SK-N-MC (cell line): ENCODE results near the gene SH3RF3.

ENCODE experiments used
- DNase-seq: peaks from one replicate; pipeline ENCODE4 v3.0.0-alpha.2; 2011; ENCODE audit warnings: low read depth, low spot score
- H3K27ac ChIP-seq: fragments of 200-600 bp; sonication (generic); 2 replicates; pipeline ENCODE4 v1.5.1; 2016; ENCODE audit warnings: mixed run types
- H3K36me3 ChIP-seq: fragments of 200-600 bp; sonication (generic); 2 replicates; pipeline ENCODE4 v1.6.1; 2017; ENCODE audit warnings: antibody characterized with exemption, low read length, mixed read lengths; ENCODE audit not compliant: insufficient read depth
- H3K4me3 ChIP-seq: fragments of 200-600 bp; sonication (generic); 2 replicates; pipeline ENCODE4 v1.5.1; 2016
- H3K9ac ChIP-seq: fragments of 200-600 bp; sonication (generic); 2 replicates; pipeline ENCODE4 v1.8.0; 2017; ENCODE audit warnings: mixed run types, mixed read lengths; ENCODE audit not compliant: insufficient read length
- H3K9me3 ChIP-seq: fragments of 200-600 bp; sonication (generic); 2 replicates; pipeline ENCODE4 v1.6.1; 2017; ENCODE audit warnings: low read depth, mild to moderate bottlenecking, antibody characterized with exemption, low read length, moderate library complexity, mixed read lengths
- EZH2 ChIP-seq: fragments of 200-600 bp; sonication (generic); IDR thresholded peaks from one replicate; pipeline ENCODE4 v1.6.1; 2017; ENCODE audit warnings: antibody characterized with exemption
- FOXP2 ChIP-seq: optimal IDR thresholded peaks from 2 replicates; pipeline ENCODE3; 2011; ENCODE audit warnings: mild to moderate bottlenecking, moderate library complexity; ENCODE audit not compliant: insufficient read depth; ENCODE audit errors: extremely low read length, control extremely low read depth
- POLR2AphosphoS5 ChIP-seq: IDR thresholded peaks from 2 replicates; pipeline ENCODE4 v1.6.1; 2012; ENCODE audit warnings: mild to moderate bottlenecking, low read depth, low read length, borderline replicate concordance

Gene SH3RF3

GRCh38 chr2:109243526-109244303 lies 114.7 kb downstream of the SH3RF3 start:
- no peak overlapping the region for H3K4me3 ChIP-seq
- H3K36me3 ChIP-seq = no peaks in the 10 kb centered on the region
- no peak for TF ChIP-seq FOXP2
- no peak for TF ChIP-seq POLR2AphosphoS5
- no peak for TF ChIP-seq EZH2
- no peak overlapping the region for H3K27ac ChIP-seq
- no peak overlapping the region for H3K9ac ChIP-seq
- no peaks in the 10 kb centered on the region for H3K9me3 ChIP-seq
- no peak for DNase-seq

- TF ChIP-seq POLR2AphosphoS5 = no peak
- no peak for TF ChIP-seq EZH2
- no peak for TF ChIP-seq FOXP2
These were observed 115.2 kb downstream of the SH3RF3 start for GRCh38 chr2:109244304-109244582.

GRCh38 chr2:109244750-109245382 lies 115.9 kb downstream of the SH3RF3 start:
- H3K4me3 ChIP-seq = no peak overlapping the region
- H3K27ac ChIP-seq = no peak overlapping the region
- TF ChIP-seq EZH2 (no peak), POLR2AphosphoS5 (no peak), FOXP2 (no peak)
- DNase-seq = no peak
- no peaks in the 10 kb centered on the region for H3K9me3 ChIP-seq
- no peaks in the 10 kb centered on the region for H3K36me3 ChIP-seq
- H3K9ac ChIP-seq = no peak overlapping the region

More at GRCh38 chr2:109244304-109244582, 115.2 kb downstream of the SH3RF3 start:
- DNase-seq = no peak
- H3K4me3 ChIP-seq = no peak overlapping the region
- H3K36me3 ChIP-seq = no peaks in the 10 kb centered on the region
- H3K9me3 ChIP-seq = no peaks in the 10 kb centered on the region
- H3K27ac ChIP-seq = no peak overlapping the region
- H3K9ac ChIP-seq = no peak overlapping the region

GRCh38 chr2:109246176-109246575 lies 117.2 kb downstream of the SH3RF3 start:
- H3K27ac ChIP-seq = no peak overlapping the region
- no peaks in the 10 kb centered on the region for H3K9me3 ChIP-seq

DNA sequence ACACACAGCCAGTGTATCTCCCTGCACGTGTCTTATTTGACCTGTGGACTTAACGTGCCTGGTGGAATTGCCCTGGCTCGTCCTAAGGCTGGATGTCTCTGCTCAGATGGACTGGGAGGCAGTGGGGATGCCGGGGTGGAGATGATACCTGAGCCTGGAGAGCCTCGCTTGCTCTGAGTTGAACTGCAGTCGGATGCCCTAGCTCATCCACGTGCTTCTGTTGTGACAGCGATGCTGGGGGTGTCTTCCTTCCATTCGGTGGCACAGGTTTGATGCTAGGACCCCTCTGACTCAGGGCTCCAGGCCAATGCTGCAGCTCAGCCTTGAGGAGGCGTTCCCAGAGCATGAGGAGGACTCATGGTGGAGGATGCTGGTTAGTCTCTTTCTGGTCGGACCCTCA lies 117.6 kb downstream of the SH3RF3 start:
- no peak for DNase-seq
- TF ChIP-seq POLR2AphosphoS5 = no peak
- TF ChIP-seq EZH2 = no peak
- no peak for TF ChIP-seq FOXP2
- no peaks in the 10 kb centered on the region for H3K36me3 ChIP-seq
- no peak overlapping the region for H3K9ac ChIP-seq
- no peak overlapping the region for H3K4me3 ChIP-seq
- no peaks in the 10 kb centered on the region for H3K9me3 ChIP-seq
- no peak overlapping the region for H3K27ac ChIP-seq

More at GRCh38 chr2:109246176-109246575, 117.2 kb downstream of the SH3RF3 start:
- TF ChIP-seq EZH2 = no peak
- TF ChIP-seq FOXP2 = no peak
- no peak for TF ChIP-seq POLR2AphosphoS5
- Histone ChIP-seq H3K4me3 (no peak overlapping the region), H3K9ac (no peak overlapping the region), H3K36me3 (no peaks in the 10 kb centered on the region)
- no peak for DNase-seq

GRCh38 chr2:109247340-109247739 lies 118.3 kb downstream of the SH3RF3 start:
- no peak for DNase-seq
- Histone ChIP-seq H3K4me3 (no peak overlapping the region), H3K9me3 (no peaks in the 10 kb centered on the region), H3K36me3 (no peaks in the 10 kb centered on the region), H3K27ac (no peak overlapping the region), H3K9ac (no peak overlapping the region)
- TF ChIP-seq EZH2 (no peak), FOXP2 (no peak), POLR2AphosphoS5 (no peak)

DNA sequence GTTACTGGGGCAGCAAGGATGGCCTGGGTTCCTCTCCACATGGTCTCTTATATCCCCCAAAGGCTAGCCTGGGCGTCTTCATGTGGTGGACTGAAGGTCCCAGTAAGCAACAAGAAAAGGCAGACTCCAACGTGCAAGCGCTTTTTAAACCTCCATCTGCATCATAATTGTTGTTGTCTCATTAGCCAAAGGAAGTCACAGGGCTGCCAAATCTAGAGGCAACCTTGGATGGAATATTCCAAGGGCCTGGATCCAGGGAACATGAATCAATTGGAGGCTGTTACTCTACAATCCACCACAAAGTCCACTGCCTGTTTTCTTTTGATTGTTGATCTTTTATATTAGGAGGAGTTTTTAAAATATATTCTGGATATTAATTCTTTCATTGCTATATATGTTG lies 118.8 kb downstream of the SH3RF3 start:
- Histone ChIP-seq H3K9ac (no peak overlapping the region), H3K4me3 (no peak overlapping the region), H3K36me3 (no peaks in the 10 kb centered on the region), H3K27ac (no peak overlapping the region), H3K9me3 (no peaks in the 10 kb centered on the region)
- DNase-seq = no peak
- no peak for TF ChIP-seq EZH2
- TF ChIP-seq FOXP2 = no peak
- no peak for TF ChIP-seq POLR2AphosphoS5

DNA sequence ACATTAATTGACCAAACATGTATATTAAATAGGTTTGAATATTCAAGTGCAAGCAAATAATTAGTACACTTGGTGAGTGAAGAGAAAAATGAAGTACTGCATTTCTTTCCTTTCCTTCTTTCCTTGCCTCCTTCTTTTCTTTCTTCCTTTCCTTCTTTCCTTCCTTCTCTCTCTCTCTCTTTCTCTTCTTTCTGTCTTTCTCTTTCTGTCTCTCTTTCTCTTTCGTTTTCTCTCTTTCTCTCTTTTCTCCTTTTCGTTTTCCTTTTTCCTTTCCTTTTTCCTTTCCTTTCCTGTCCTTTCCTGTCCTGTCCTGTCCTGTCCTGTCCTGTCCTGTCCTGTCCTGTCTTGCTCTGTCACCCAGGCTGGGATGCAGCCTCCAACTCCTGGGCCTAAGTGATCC lies 119.6 kb downstream of the SH3RF3 start:
- no peak for TF ChIP-seq EZH2
- no peak for TF ChIP-seq POLR2AphosphoS5
- no peak for TF ChIP-seq FOXP2

More for the DNA sequence above, 119.6 kb downstream of the SH3RF3 start:
- no peak for DNase-seq
- no peak overlapping the region for H3K27ac ChIP-seq
- no peaks in the 10 kb centered on the region for H3K36me3 ChIP-seq
- no peak overlapping the region for H3K9ac ChIP-seq
- no peak overlapping the region for H3K4me3 ChIP-seq
- no peaks in the 10 kb centered on the region for H3K9me3 ChIP-seq
